ENCODE data around the gene CTNNBIP1. TPM values are rescaled to one million over a fixed set of nuclear protein-coding genes. Genes with fewer than 3 reads are reported as not detected.

The CTNNBIP1 gene
- total RNA-seq, 1 experiment from 2014 or later: 17.1 TPM

- ChIA-PET CTCF (interaction anchor here (0.6 to 1.5 kb wide), 3 partner anchors 15 to 651 kb away, joined by 3 to 5 read pairs (median 4); partner anchors contain the start of genes LZIC and NMNAT1), POLR2A (no interaction called here)
- Histone ChIP-seq H3K36me3 (ENCODE audit: control insufficient read depth, insufficient read depth, low read length) (no peaks in the 10 kb centered on the region), H3K9me3 (no peaks in the 10 kb centered on the region), H3K4me1 (no peaks in the 10 kb centered on the region), H3K4me3 (ENCODE audit: low read depth, low read length) (no peak overlapping the region), H3K27me3 (replicated peaks; ENCODE audit: control insufficient read depth, insufficient read depth, low read length) (no peaks in the 10 kb centered on the region)
- no peak for DNase-seq
- Mint-ChIP-seq H3K27me3 (ENCODE audit: insufficient read depth, unreplicated experiment) (no peaks in the 10 kb centered on the region), H3K9me3 (ENCODE audit: unreplicated experiment) (no peaks in the 10 kb centered on the region), H3K4me1 (ENCODE audit: low read depth, unreplicated experiment) (no peaks in the 10 kb centered on the region), H3K36me3 (ENCODE audit: insufficient read depth, unreplicated experiment) (no peaks in the 10 kb centered on the region), H3K27ac (ENCODE audit: unreplicated experiment) (no peak overlapping the region), H3K4me3 (ENCODE audit: unreplicated experiment) (no peak overlapping the region)
- no TSS peak for BruUV-seq (replicated peaks)
- no peak for TF ChIP-seq CTCF (IDR thresholded peaks at IDR 0.05; ENCODE audit: insufficient read depth in 1 of 2, low read depth in 1 of 2, low read length in 1 of 2, severe bottlenecking in 1 of 2, unreplicated experiment in 1 of 2)
- intact Hi-C loops (cut with micrococcal nuclease; ENCODE audit: unreplicated experiment): loop anchor here (2.0 kb wide), 1 partner anchor 40 kb away; no protein-coding TSS in a partner anchor
Measured at GRCh38 chr1:9874412-9874811, 35.7 kb downstream of the CTNNBIP1 start.

GRCh38 chr1:9873992-9874391 lies 36.1 kb downstream of the CTNNBIP1 start:
- Mint-ChIP-seq H3K9me3 (ENCODE audit: unreplicated experiment) (no peaks in the 10 kb centered on the region), H3K36me3 (ENCODE audit: insufficient read depth, unreplicated experiment) (no peaks in the 10 kb centered on the region), H3K4me3 (ENCODE audit: unreplicated experiment) (no peak overlapping the region), H3K27ac (ENCODE audit: unreplicated experiment) (no peak overlapping the region), H3K4me1 (ENCODE audit: low read depth, unreplicated experiment) (no peaks in the 10 kb centered on the region), H3K27me3 (ENCODE audit: insufficient read depth, unreplicated experiment) (no peaks in the 10 kb centered on the region)
- H3K4me3 ChIP-seq (ENCODE audit: low read depth, low read length): no peak overlapping the region
- H3K27me3 ChIP-seq (replicated peaks; ENCODE audit: control insufficient read depth, insufficient read depth, low read length): no peaks in the 10 kb centered on the region
- H3K36me3 ChIP-seq (ENCODE audit: control insufficient read depth, insufficient read depth, low read length): no peaks in the 10 kb centered on the region
- BruUV-seq (replicated peaks): no TSS peak
- H3K9me3 ChIP-seq: no peaks in the 10 kb centered on the region
- CTCF ChIA-PET: no interaction called here
- DNase-seq: no peak
- H3K4me1 ChIP-seq: no peaks in the 10 kb centered on the region
- POLR2A ChIA-PET: no interaction called here
- intact Hi-C loops (cut with micrococcal nuclease; ENCODE audit: unreplicated experiment): loop anchor here (2.0 kb wide), 1 partner anchor 41 kb away; no protein-coding TSS in a partner anchor
- no peak for TF ChIP-seq CTCF (IDR thresholded peaks at IDR 0.05; ENCODE audit: insufficient read depth in 1 of 2, low read depth in 1 of 2, low read length in 1 of 2, severe bottlenecking in 1 of 2, unreplicated experiment in 1 of 2)

GRCh38 chr1:9873385-9873784 lies 36.7 kb downstream of the CTNNBIP1 start:
- Mint-ChIP-seq H3K9me3 (ENCODE audit: unreplicated experiment) (no peaks in the 10 kb centered on the region), H3K4me1 (ENCODE audit: low read depth, unreplicated experiment) (no peaks in the 10 kb centered on the region), H3K27ac (ENCODE audit: unreplicated experiment) (no peak overlapping the region), H3K4me3 (ENCODE audit: unreplicated experiment) (no peak overlapping the region), H3K27me3 (ENCODE audit: insufficient read depth, unreplicated experiment) (no peaks in the 10 kb centered on the region), H3K36me3 (ENCODE audit: insufficient read depth, unreplicated experiment) (no peaks in the 10 kb centered on the region)
- Histone ChIP-seq H3K4me3 (ENCODE audit: low read depth, low read length) (no peak overlapping the region), H3K27me3 (replicated peaks; ENCODE audit: control insufficient read depth, insufficient read depth, low read length) (no peaks in the 10 kb centered on the region), H3K9me3 (no peaks in the 10 kb centered on the region), H3K4me1 (no peaks in the 10 kb centered on the region), H3K36me3 (ENCODE audit: control insufficient read depth, insufficient read depth, low read length) (no peaks in the 10 kb centered on the region)
- ChIA-PET POLR2A (interaction anchor here (0.6 kb wide), 1 partner anchor 87 kb away, joined by 6 read pairs; no protein-coding TSS in a partner anchor), CTCF (interaction anchor here (0.9 to 1.3 kb wide), 2 partner anchors 10 to 41 kb away, joined by 4 read pairs; no protein-coding TSS in a partner anchor)
- no peak for DNase-seq
- TF ChIP-seq CTCF (IDR thresholded peaks at IDR 0.05; ENCODE audit: insufficient read depth in 1 of 2, low read depth in 1 of 2, low read length in 1 of 2, severe bottlenecking in 1 of 2, unreplicated experiment in 1 of 2): no peak
- BruUV-seq (replicated peaks): no TSS peak
- intact Hi-C loops (cut with micrococcal nuclease; ENCODE audit: unreplicated experiment): no loop called here

Data from Caco-2 (cell line).